Gastroesophageal sphincter (tissue), 3 donors: Measurements from ENCODE around the gene SIPA1L3.

Experiments used
- POLR2AphosphoS5 ChIP-seq: sonication (generic); formaldehyde crosslinking; IDR thresholded peaks from one replicate; pipeline ENCODE4 v1.6.1; 2017; ENCODE audit warnings: antibody characterized with exemption
- TF ChIP-seq, protein P1 (sequence below), 4 experiments: fragments of 200-600 bp in 2 of 4; fragments of 450-650 bp in 2 of 4; sonication (generic) in 1 of 4; IDR thresholded peaks; one replicate each; pipeline ENCODE4 v1.5.1; 2017 to 2019; ENCODE audit warnings: antibody characterized with exemption in 4 of 4, mild to moderate bottlenecking in 2 of 4, moderate library complexity in 2 of 4

DNA sequence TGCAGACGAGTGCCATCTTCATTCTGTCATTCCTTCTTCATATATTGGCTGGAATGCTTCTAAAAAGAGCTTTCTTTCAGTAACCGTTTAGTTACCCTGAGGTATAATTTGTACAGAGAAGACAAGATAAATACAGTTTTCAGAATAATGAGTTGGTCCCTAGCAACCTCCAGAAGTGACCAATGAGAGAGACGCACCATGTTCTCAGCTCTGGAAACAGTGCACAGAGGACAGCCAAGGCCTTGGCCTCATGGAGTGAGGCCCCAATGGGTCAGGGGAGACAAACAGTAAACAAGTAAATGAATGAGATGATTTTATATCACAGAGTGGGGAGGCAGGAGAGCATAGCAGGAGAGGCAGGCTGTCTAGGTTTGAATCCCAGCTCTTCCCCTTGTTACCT, 226.3 kb downstream of the SIPA1L3 start:
- TF ChIP-seq, protein P1, sequence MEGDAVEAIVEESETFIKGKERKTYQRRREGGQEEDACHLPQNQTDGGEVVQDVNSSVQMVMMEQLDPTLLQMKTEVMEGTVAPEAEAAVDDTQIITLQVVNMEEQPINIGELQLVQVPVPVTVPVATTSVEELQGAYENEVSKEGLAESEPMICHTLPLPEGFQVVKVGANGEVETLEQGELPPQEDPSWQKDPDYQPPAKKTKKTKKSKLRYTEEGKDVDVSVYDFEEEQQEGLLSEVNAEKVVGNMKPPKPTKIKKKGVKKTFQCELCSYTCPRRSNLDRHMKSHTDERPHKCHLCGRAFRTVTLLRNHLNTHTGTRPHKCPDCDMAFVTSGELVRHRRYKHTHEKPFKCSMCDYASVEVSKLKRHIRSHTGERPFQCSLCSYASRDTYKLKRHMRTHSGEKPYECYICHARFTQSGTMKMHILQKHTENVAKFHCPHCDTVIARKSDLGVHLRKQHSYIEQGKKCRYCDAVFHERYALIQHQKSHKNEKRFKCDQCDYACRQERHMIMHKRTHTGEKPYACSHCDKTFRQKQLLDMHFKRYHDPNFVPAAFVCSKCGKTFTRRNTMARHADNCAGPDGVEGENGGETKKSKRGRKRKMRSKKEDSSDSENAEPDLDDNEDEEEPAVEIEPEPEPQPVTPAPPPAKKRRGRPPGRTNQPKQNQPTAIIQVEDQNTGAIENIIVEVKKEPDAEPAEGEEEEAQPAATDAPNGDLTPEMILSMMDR (IDR thresholded peaks at IDR 0.05): no peak
- no peak for TF ChIP-seq POLR2AphosphoS5
